CD4-positive, alpha-beta T cell (primary cell): ENCODE measurements around the gene GZF1. TPM values are rescaled to one million over a fixed set of nuclear protein-coding genes. Genes with fewer than 3 reads are reported as not detected.

Experiments used
- ATAC-seq: fragments of 200-7000 bp; cut with Tn5 transposase; one replicate; pipeline ENCODE4 v1.10.0; 2022; ENCODE audit warnings: mild to moderate bottlenecking; ENCODE audit not compliant: poor library complexity
- CTCF ChIA-PET: fragments of 350-600 bp; sonication (Branson Sonifier 250); formaldehyde crosslinking; loops from one replicate; lab custom pipeline; 2021; ENCODE audit warnings: antibody characterized with exemption, inconsistent platforms; lab: Charles Lee
- POLR2A ChIA-PET: fragments of 350-600 bp; sonication (Branson Sonifier 250); formaldehyde crosslinking; loops from one replicate; lab custom pipeline; 2021; ENCODE audit warnings: antibody characterized with exemption, inconsistent platforms; lab: Charles Lee
- DNase-seq, 14 experiments: peaks; one replicate each; pipeline ENCODE4 v3.0.0-alpha.2; 2013 to 2020; ENCODE audit warnings: mixed read lengths in 2 of 14
- H3K27ac ChIP-seq, 2 donors: one replicate each; pipeline versions ENCODE4 v1.5.1 to v1.7.0; 2013; ENCODE audit warnings: low read length in 2 of 2, low read depth in 1 of 2, mild to moderate bottlenecking in 1 of 2
- H3K27me3 ChIP-seq, 2 experiments: 1 replicate in 1 of 2; 2 replicates in 1 of 2; pipeline versions ENCODE4 v1.6.1 to v1.7.0; 2013; ENCODE audit warnings: low read length in 2 of 2, control low read depth in 1 of 2, mild to moderate bottlenecking in 1 of 2, moderate library complexity in 1 of 2; ENCODE audit not compliant: insufficient read depth in 2 of 2, control insufficient read depth in 1 of 2
- H3K36me3 ChIP-seq: one replicate; pipeline ENCODE4 v1.6.1; 2013; ENCODE audit warnings: low read length, control low read depth; ENCODE audit not compliant: insufficient read depth
- H3K4me1 ChIP-seq: one replicate; pipeline ENCODE4 v1.6.1; 2013; ENCODE audit warnings: low read length, control low read depth; ENCODE audit not compliant: insufficient read depth
- H3K4me3 ChIP-seq: one replicate; pipeline ENCODE4 v1.5.1; 2013; ENCODE audit warnings: mild to moderate bottlenecking, low read length, moderate library complexity
- H3K9me3 ChIP-seq, 2 experiments: 1 replicate in 1 of 2; 2 replicates in 1 of 2; pipeline versions ENCODE4 v1.6.1 to v1.7.0; 2013; ENCODE audit warnings: low read length in 2 of 2, mild to moderate bottlenecking in 2 of 2, control low read depth in 1 of 2, moderate library complexity in 1 of 2; ENCODE audit not compliant: control insufficient read depth in 1 of 2, insufficient read depth in 1 of 2
- H3K27ac Mint-ChIP-seq: one replicate; pipeline ENCODE4 v1.8.0; 2020; ENCODE audit warnings: mixed read lengths
- H3K27me3 Mint-ChIP-seq: one replicate; pipeline ENCODE4 v1.8.0; 2021; ENCODE audit warnings: mixed read lengths
- H3K36me3 Mint-ChIP-seq: one replicate; pipeline ENCODE4 v1.8.0; 2021; ENCODE audit warnings: low read depth, mixed read lengths
- H3K4me1 Mint-ChIP-seq: one replicate; pipeline ENCODE4 v1.8.0; 2021; ENCODE audit warnings: low read depth, mixed read lengths
- H3K4me3 Mint-ChIP-seq: one replicate; pipeline ENCODE4 v1.8.0; 2020; ENCODE audit warnings: mild to moderate bottlenecking, mixed read lengths
- H3K9me3 Mint-ChIP-seq: one replicate; pipeline ENCODE4 v1.8.0; 2020; ENCODE audit warnings: mixed read lengths
- intact Hi-C, 2 experiments: fragments of 100-400 bp; cut with DNase I in 1 of 2; cut with micrococcal nuclease in 1 of 2; formaldehyde crosslinking; loops; one replicate each; pipeline versions ENCODE4 v1.15.1 to v1.9.0; 2023 to 2025; cut with DNase I, micrococcal nuclease
- total RNA-seq, 174 experiments: library from RNA in 2 of 174; stranded (reverse) in 2 of 174; gene quantifications; one replicate each; pipeline ENCODE4 v1.2.3 and lab custom pipeline; 2021 to 2026
- TF ChIP-seq, protein P1 (sequence below): fragments of 200-600 bp; IDR thresholded peaks from one replicate; pipeline ENCODE4 v1.8.0; 2022; ENCODE audit warnings: antibody characterized with exemption, mild to moderate bottlenecking

GZF1 gene
- total RNA-seq, 2 experiments from 2014 or later, result 38.1 to 43.6 TPM

DNA sequence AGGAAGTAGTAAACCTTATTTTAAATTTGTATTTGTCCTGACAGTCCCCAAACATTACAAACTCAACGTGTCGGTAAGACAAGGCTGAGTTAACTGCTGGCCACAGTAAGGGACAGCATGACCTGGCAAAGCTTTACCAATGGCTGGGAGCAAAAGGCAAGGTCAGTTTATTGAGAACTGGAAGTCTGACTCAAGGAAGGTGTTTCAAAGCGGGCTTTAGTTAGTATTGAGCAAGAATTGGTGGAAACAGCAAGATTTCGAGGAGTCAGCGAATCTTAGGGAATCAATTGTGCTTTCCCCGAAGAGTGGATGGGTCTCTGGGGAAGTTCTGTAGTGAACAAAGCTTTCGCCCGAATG lies 885 bp upstream of the GZF1 start:
- peaks cover 13% of the 10 kb centered on the region for H3K36me3 ChIP-seq
- Mint-ChIP-seq H3K27me3 (no peaks in the 10 kb centered on the region), H3K4me1 (peaks cover 56% of the 10 kb centered on the region), H3K36me3 (peaks cover 36% of the 10 kb centered on the region), H3K27ac (peak overlapping the region; percentile 99), H3K9me3 (no peaks in the 10 kb centered on the region), H3K4me3 (peak overlapping the region; percentile 91)
- peak overlapping the region; percentile 84 for H3K4me3 ChIP-seq
- intact Hi-C loops, result loop anchor here in 1 of 2 experiments (5.0 kb wide), 1 partner anchor 61 kb away; the partner anchor contains the start of gene NAPB
- CTCF ChIA-PET, result interaction anchor here (1.7 kb wide), 1 partner anchor 11 kb away, joined by 7 read pairs; no protein-coding TSS in a partner anchor
- no peaks in the 10 kb centered on the region for H3K27me3 ChIP-seq
- H3K27ac ChIP-seq, result peak overlapping the region; percentile 95
- TF ChIP-seq, protein P1, sequence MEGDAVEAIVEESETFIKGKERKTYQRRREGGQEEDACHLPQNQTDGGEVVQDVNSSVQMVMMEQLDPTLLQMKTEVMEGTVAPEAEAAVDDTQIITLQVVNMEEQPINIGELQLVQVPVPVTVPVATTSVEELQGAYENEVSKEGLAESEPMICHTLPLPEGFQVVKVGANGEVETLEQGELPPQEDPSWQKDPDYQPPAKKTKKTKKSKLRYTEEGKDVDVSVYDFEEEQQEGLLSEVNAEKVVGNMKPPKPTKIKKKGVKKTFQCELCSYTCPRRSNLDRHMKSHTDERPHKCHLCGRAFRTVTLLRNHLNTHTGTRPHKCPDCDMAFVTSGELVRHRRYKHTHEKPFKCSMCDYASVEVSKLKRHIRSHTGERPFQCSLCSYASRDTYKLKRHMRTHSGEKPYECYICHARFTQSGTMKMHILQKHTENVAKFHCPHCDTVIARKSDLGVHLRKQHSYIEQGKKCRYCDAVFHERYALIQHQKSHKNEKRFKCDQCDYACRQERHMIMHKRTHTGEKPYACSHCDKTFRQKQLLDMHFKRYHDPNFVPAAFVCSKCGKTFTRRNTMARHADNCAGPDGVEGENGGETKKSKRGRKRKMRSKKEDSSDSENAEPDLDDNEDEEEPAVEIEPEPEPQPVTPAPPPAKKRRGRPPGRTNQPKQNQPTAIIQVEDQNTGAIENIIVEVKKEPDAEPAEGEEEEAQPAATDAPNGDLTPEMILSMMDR, result no peak
- no peak for DNase-seq
- H3K4me1 ChIP-seq, result peaks cover 44% of the 10 kb centered on the region
- POLR2A ChIA-PET, result interaction anchor here (0.6 to 2.1 kb wide), 4 partner anchors 9 to 59 kb away, joined by 3 to 61 read pairs (median 13); partner anchors contain the start of genes NAPB and NXT1
- no peaks in the 10 kb centered on the region for H3K9me3 ChIP-seq
- no peak for ATAC-seq

DNA sequence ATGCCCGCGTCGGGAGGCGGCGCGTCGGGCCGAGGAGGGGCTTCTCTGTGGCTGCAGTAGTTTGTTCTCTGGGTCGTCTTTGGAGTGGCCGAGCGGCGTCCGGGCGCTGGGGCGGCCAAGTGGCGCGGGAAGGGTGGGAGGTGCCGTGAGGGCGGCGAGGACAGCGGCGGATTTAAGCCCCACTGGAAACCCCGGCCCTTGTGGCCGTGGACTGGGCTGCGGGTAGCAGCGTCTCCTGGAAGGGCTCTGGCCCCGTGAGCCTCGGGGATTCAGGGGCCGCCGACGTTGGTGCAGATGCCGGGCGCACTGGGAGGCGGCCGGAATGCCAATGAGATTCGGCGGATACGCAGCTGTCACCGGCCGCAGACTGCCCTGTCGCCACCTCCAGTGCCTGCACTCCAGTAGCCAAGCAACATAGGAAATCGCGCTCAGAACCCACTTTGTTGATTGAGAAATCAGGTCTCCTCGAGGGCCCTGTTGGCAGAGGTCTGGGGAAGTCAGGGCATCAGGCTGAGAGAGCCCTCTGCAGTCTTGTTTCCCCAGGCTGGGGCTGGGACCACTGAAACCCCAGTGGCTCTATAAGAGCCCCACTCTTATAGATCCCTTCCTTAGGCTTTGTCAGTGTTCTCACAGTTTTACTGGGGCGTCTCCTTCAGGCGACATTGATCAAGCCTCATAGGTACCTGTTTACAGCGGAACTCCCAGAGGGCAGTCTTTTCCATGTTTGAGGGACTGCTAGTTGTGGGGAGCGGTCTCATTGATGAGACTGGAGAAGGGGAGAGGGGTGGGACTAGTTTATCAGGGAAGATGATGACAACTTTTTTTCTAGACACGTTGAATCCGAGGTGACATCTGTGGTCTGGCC lies 642 bp downstream of the GZF1 start:
- Histone ChIP-seq H3K4me1 (peaks cover 37% of the 10 kb centered on the region), H3K9me3 (no peaks in the 10 kb centered on the region), H3K27ac (peak overlapping the region; percentile 71 to 95), H3K36me3 (peaks cover 13% of the 10 kb centered on the region), H3K27me3 (no peaks in the 10 kb centered on the region), H3K4me3 (peak overlapping the region; percentile 88)
- H3K4me1 Mint-ChIP-seq, result peaks cover 71% of the 10 kb centered on the region
- no peaks in the 10 kb centered on the region for H3K9me3 Mint-ChIP-seq
- DNase-seq (peak in 6 of 14 experiments; percentile 12 to 70 (median 44)), ATAC-seq (no peak)
- intact Hi-C loops, result loop anchor here (1.0 to 5.0 kb wide), 3 partner anchors 11 to 60 kb away; partner anchors contain the start of genes NAPB (in 1 of the 2) and NXT1 (in 1 of the 2)
- no peaks in the 10 kb centered on the region for H3K27me3 Mint-ChIP-seq
- H3K4me3 Mint-ChIP-seq, result peak overlapping the region; percentile 98
- H3K36me3 Mint-ChIP-seq, result peaks cover 50% of the 10 kb centered on the region
- TF ChIP-seq, protein P1, result no peak
- ChIA-PET CTCF (interaction anchor here (2.3 kb wide), 1 partner anchor 13 kb away, joined by 6 read pairs; the partner anchor contains the start of gene NXT1), POLR2A (interaction anchor here (0.8 kb wide), 1 partner anchor 13 kb away, joined by 4 read pairs; no protein-coding TSS in a partner anchor)
- peak overlapping the region; percentile 99 for H3K27ac Mint-ChIP-seq

DNA sequence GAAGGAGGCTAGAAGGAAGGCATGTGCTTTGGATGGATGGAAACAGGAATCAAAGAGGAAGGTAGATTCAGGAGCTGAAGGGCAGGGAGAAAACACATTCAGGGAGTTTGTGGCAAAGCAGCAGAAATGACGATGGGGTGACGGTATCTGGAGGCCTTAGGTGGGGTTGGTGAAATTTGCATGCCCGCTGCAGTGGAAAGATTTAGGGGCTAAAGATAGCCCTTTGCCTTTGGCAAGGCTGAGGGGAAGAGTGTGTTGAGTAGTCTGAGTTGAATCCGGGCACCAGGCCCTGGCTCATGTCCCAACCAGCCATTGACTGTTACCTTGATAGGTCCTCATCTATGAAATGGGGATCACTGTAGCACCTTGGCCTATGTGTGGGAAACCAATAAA lies 1.3 kb downstream of the GZF1 start:
- Mint-ChIP-seq H3K4me1 (peaks cover 70% of the 10 kb centered on the region), H3K9me3 (no peaks in the 10 kb centered on the region)

More for the DNA sequence above, 1.3 kb downstream of the GZF1 start:
- peaks cover 13% of the 10 kb centered on the region for H3K36me3 ChIP-seq
- H3K4me3 ChIP-seq, result peak overlapping the region; percentile 88
- no peaks in the 10 kb centered on the region for H3K9me3 ChIP-seq
- intact Hi-C loops, result loop anchor here in 1 of 2 experiments (5.0 kb wide), 1 partner anchor 59 kb away; the partner anchor contains the start of gene NAPB
- ChIA-PET CTCF (interaction anchor here (2.3 kb wide), 1 partner anchor 13 kb away, joined by 6 read pairs; the partner anchor contains the start of gene NXT1), POLR2A (interaction anchor here (2.6 kb wide), 1 partner anchor 13 kb away, joined by 9 read pairs; the partner anchor contains the start of gene NXT1)
- peaks cover 35% of the 10 kb centered on the region for H3K4me1 ChIP-seq
- no peak for DNase-seq
- no peaks in the 10 kb centered on the region for H3K27me3 ChIP-seq
- H3K27ac ChIP-seq, result no peak overlapping the region
- Mint-ChIP-seq H3K27me3 (no peaks in the 10 kb centered on the region), H3K4me3 (peak overlapping the region; percentile 98), H3K36me3 (peaks cover 56% of the 10 kb centered on the region), H3K27ac (peak overlapping the region; percentile 99)
- ATAC-seq, result no peak
- TF ChIP-seq, protein P1, result no peak
